Measurements from ENCODE around the gene MMP20.

MMP20 gene

DNA sequence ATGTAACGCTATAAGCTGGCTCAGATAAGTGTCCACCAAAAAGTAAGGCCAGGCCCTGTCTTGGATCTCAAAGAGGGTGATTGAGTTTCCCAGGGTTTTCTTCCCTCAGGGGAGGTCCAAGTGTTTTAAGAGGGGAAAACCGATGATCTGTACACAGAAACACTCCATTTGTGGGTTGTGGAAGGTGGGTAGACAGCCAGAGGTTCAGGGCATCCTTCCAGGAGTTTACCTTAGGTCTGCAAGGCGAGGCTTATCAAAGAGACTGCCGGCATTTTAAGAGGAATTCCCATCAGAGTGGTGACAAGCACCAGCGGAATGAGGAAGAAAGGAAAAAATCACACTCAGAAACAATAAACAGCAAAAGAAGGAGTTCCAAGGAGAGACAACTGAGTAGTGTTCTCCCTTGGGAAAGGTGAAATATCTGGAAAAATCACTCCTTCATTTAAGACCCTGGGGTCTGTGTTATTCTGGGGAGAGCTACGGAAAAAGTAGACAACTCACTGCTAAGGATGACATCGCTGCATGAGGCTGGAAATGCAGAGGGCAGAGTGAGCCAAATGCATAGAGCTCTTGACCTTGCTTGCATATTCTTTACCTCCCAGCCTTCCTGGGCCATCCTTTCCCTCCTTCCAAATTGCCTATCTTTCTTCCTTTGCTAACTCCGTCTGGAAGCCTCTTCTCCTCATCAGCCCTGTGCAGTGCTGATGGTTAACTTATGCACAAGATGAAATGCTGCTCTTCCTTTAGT lies 72.5 kb downstream of the MMP20 start:
- no peak for DNase-seq

- no peak for DNase-seq
Measured at GRCh38 chr11:102552020-102552419, 73.1 kb downstream of the MMP20 start.

- DNase-seq: no peak
Measured at GRCh38 chr11:102551169-102551781, 73.9 kb downstream of the MMP20 start.

DNA sequence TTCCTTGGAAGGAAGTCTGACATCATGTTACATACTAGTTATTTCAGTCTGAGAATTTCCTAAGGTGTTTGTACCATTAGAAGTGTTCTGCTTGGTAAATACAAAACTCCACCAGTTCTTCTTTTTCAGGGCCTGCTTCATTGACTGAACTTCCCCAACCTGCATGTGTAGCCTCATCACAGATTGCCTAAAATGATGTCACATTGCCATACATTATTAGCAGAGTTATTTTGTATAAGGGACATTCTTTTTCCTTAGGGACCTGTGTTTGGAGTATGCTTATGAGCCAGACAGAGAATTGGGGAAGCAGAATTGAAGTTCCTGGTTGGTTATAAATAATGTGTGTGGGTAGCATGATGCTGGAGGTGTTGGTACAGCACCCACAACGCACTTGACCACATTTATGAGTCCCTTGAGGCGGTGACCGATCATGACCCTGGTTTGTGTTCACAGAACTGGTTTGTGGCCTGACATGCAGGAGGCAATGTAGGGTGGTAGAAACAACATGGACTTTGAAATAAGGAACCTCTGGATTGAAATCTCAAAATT lies 78.1 kb downstream of the MMP20 start:
- DNase-seq: no peak

GRCh38 chr11:102546427-102546826 lies 78.7 kb downstream of the MMP20 start:
- DNase-seq: no peak

DNA sequence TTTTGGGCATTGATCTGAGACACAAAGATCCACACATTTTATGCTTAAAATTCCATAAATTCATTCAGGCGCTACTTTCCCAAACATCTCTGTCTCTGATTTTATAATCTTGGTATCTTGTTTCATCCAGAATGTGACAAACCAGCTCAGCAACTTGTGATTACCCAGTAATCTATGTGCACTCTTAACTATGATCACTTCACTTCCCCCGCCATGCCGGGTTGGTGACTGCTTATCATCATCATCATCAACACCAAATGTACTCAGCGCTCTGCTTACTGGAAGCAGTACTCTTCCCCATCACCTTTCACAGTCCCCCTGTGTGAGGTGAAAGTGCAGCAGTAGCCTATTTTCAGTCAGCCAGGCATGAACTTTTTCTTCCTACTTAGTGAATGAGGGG lies 79.4 kb downstream of the MMP20 start:
- no peak for DNase-seq

GRCh38 chr11:102544594-102544993 lies 80.5 kb downstream of the MMP20 start:
- DNase-seq: no peak

DNA sequence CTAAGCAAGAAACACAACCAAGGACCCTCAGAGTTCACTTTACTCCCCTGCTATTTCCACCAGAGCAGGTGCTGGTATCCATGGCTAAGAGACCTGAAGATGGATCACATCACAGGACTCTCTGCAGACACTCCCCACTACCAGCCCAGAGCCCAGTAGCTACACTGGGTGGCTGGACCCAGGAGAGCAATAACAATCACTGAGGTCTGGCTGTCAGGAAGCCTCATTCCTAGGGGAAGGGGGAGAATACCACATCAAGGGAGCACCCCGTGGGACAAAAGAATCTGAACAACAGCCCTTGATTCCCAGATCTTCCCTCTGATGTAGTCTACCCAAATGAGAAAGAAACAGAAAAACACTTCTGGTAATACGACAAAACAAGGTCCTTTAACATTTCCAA lies 85.6 kb downstream of the MMP20 start:
- no peak for DNase-seq

DNA sequence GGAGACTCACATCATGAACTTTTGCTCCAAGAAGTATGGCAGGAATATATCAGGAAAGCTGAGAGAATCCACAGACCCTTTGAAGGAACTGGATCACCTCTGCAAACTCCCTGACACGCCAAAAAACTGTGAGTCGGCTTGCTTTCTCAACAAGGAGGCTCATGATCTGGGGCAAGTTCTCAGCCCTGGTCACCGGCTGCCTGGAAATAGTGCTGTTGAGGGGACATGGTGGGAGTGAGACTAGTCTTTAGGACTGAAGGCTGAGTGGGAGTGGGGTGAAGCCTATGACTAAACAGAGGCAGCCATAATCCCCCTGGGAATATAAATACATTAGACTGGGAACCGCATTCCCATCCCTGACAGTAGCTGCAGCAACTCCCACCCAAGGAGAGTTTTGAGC lies 86.2 kb downstream of the MMP20 start:
- DNase-seq: no peak

DNA sequence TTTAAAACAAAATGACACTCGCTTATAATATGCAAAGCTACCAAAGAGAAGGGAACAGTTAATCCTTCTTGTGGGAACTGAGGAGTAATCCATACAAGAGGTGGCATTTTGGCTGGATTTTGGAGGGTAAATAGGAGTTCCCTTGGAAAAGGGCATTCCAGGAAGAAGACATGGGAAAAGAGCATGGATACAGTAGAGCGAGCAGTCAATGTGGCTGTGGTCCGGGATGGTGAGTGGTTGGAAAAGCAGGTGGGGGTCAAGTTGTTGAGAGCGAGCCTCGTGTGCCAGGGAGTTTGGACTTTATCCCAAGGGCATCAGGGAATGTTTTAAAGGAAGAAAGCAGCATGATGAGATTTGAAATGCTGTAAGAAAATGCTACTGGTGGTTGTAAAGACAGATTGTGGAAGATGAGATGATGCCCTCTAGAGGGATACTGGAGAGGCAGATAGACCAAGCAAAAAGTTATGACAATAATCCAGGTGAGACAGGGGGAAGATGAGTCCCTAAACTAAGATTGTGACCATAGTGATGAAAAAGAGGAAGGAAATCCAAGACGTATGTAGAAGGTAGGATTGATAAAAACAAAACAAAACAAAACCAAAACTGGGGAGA lies 90.8 kb downstream of the MMP20 start:
- DNase-seq: no peak

DNA sequence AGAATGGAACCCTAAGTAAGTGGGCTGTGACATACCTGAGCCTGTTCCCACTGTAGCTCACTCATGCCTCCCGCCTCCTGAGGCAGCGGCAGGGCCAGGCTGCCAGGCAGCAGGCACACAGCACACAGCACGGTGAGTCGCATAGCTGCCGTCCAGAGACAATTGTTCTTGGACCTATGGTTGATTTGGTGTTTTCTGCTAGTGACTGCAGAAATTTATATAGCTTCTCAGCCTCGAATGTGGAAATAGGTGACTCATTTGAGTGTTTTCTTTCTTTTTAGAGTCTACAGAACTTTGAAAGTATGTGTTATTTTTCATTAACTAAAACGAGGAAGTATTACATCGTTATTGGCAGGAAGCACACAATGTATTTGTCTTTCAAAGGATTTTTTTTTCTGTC lies 94.6 kb downstream of the MMP20 start, which contains the start of gene MMP7:
TSS of gene MMP7 (minus strand) at position 190 of the 400 bp plus-strand sequence. CDS start at position 143, 47 bp downstream.
- no peak for DNase-seq

GRCh38 chr11:102528618-102529017 lies 96.5 kb downstream of the MMP20 start:
- DNase-seq: no peak

DNA sequence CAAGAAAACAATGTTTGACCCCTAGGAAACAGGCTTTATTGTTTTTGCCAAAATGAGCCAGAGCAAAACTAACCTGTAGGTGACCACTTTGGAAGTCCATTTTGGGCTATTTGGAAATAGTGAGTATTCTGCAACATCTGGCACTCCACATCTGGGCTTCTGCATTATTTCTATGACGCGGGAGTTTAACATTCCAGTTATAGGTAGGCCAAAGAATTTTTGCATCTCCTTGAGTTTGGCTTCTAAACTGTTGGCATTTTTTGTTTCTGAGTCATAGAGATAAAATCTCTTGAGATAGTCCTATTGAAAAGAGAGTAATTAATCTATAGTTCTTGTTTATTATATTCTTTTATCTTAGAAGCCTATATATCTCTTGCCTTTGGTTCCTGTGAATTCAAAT lies 97.4 kb downstream of the MMP20 start:
- no peak for DNase-seq

GRCh38 chr11:102527041-102527440 lies 98.1 kb downstream of the MMP20 start:
- no peak for DNase-seq
